Left ventricle myocardium inferior (tissue), 1 donor: Measurements from ENCODE around the gene ZFP3. TPM values are rescaled to one million over a fixed set of nuclear protein-coding genes. Genes with fewer than 3 reads are reported as not detected.
"Not testable (repeated sequence)": the region's sequence is repeated elsewhere in the genome, so short reads cannot be mapped to it uniquely, and the experiment has no call there.

Experiments
- DNase-seq: peaks from one replicate; pipeline ENCODE4 v3.0.0-alpha.2; 2020
- H3K27ac ChIP-seq: fragments of 200-600 bp; replicated peaks from 2 replicates; pipeline ENCODE4 v1.8.0; 2021
- H3K27me3 ChIP-seq: fragments of 200-600 bp; 2 replicates; pipeline ENCODE4 v1.8.0; 2021; ENCODE audit warnings: low read depth
- H3K36me3 ChIP-seq: fragments of 200-600 bp; 2 replicates; pipeline ENCODE4 v1.8.0; 2021
- H3K4me1 ChIP-seq: fragments of 200-600 bp; 2 replicates; pipeline ENCODE4 v1.8.0; 2021
- H3K4me3 ChIP-seq: fragments of 200-600 bp; 2 replicates; pipeline ENCODE4 v1.8.0; 2021; ENCODE audit warnings: mild to moderate bottlenecking, moderate library complexity
- H3K9me3 ChIP-seq: fragments of 200-600 bp; replicated peaks from 2 replicates; pipeline ENCODE4 v1.8.0; 2021
- intact Hi-C: fragments of 100-400 bp; cut with micrococcal nuclease; formaldehyde crosslinking; loops from one replicate; pipeline ENCODE4 v1.11.0; 2022
- total RNA-seq: library from RNA; stranded (reverse); fragmentation: NEBNext Ultra II Directional; extraction: Animal tissue kit (Norgen Biotek cat#: 25700); gene quantifications from one replicate; pipeline ENCODE4 v1.2.1, GENCODE V29; 2021
- TF ChIP-seq, protein P1 (sequence below): fragments of 200-600 bp; IDR thresholded peaks from 2 replicates; pipeline ENCODE4 v1.8.0; 2021; ENCODE audit warnings: antibody characterized with exemption, mild to moderate bottlenecking, borderline replicate concordance
- donor health status: DM: no; HTN: yes; CAD: no; lungs with severe emphysema.

The ZFP3 gene
- total RNA-seq, 1 donor from 2014 or later: 11.0 TPM

DNA sequence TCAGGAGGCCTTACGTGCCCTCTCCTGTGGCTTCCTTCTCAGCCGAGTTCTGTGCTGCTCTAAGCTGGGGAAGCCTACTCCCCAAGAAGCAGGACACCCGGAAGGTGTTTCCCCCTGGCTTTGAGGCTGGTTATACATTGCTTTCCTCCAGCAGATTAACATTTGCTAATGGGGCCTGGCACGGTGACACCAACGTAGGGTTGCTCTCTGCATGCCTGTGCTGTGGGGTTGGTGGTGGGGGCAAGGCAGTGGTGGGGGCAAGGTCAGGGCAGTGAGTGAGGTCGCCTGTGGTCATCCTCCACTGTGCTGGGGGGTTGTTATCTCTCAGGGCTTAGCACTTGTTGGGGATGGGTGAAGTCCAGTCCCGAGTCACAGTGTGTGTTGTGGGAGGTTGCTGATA lies 41.8 kb downstream of the ZFP3 start:
- DNase-seq: no peak
- H3K27me3 ChIP-seq: peaks cover 91% of the 10 kb centered on the region

DNA sequence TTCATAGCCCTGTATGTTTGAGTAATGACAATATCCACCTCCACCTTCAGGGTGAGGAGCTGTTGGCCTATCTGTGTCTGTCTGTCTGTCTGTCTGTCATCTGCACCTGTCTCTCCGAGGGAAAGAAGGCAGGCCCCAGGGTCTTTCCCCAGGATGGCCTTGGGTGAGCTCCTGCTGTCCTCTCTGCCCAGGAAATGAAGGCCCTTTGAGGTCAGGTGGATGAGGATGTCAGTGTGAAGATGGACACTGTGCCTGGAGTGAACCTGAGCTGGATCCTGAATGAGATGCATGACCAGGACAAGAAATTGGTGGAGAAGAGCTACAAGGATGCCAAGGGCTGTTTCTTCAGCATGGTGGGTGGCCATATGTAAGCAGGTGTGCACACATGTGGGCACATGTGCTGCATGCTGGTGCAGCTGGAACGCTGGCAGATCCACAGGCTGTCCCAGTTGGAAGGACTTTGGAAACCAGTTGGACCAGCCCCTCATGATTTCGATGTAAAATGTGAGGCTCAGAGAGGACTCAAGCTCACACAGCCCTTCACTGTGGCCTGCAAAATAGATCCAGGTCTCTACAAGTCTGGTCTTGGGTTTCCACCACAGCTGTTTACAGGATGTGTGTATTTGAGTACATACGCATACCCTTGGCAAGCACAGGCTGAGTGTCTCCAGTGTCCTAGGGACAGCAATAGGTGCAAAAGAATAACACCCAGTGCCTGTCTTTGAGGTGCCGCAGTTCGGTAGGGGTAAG lies 42.3 kb downstream of the ZFP3 start:
- H3K9me3 ChIP-seq, H3K4me3 ChIP-seq, H3K36me3 ChIP-seq, intact Hi-C loops, DNase-seq, H3K27ac ChIP-seq: not testable (repeated sequence)
- Histone ChIP-seq H3K4me1 (peaks cover 14% of the 10 kb centered on the region), H3K27me3 (peaks cover 86% of the 10 kb centered on the region)

More for the DNA sequence above, 41.8 kb downstream of the ZFP3 start:
- peaks cover 14% of the 10 kb centered on the region for H3K4me1 ChIP-seq
- H3K4me3 ChIP-seq: no peak overlapping the region
- no peaks in the 10 kb centered on the region for H3K36me3 ChIP-seq
- H3K9me3 ChIP-seq: no peaks in the 10 kb centered on the region
- TF ChIP-seq, protein P1, sequence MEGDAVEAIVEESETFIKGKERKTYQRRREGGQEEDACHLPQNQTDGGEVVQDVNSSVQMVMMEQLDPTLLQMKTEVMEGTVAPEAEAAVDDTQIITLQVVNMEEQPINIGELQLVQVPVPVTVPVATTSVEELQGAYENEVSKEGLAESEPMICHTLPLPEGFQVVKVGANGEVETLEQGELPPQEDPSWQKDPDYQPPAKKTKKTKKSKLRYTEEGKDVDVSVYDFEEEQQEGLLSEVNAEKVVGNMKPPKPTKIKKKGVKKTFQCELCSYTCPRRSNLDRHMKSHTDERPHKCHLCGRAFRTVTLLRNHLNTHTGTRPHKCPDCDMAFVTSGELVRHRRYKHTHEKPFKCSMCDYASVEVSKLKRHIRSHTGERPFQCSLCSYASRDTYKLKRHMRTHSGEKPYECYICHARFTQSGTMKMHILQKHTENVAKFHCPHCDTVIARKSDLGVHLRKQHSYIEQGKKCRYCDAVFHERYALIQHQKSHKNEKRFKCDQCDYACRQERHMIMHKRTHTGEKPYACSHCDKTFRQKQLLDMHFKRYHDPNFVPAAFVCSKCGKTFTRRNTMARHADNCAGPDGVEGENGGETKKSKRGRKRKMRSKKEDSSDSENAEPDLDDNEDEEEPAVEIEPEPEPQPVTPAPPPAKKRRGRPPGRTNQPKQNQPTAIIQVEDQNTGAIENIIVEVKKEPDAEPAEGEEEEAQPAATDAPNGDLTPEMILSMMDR: no peak
- H3K27ac ChIP-seq: no peak overlapping the region
- intact Hi-C loops: no loop called here

DNA sequence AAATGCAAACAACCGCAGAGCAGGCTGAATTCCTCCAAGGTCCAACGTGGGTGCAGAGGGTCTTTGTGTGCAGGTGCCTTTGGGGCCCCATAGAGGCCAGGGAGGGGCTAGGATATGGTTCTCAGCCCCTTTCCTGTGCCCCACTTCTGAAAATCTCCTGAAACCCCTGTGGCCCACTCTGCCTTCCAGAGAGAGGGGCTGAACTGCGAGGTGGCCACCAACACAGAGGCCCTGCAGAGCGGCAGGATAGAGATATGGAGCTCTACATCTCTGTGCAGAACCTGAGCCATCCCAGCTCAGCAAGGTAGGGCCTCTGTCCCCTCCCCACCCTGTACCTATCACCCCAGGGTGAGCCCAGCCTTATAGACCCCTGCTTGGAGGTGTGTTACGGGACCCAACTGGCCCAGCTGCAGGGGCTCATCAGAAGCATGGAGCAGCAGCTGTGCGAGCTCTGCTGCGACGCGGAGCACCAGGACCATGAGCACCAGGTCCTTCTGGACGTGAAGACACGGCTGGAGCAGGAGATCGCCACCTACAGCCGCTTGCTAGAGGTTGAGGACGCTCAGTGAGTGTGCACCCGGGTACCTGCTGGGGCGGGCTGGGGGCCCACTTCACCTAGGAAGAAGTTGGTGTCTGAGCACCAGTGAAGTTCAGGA lies 43.0 kb downstream of the ZFP3 start:
- H3K4me1 ChIP-seq: peaks cover 14% of the 10 kb centered on the region
- no peak overlapping the region for H3K4me3 ChIP-seq
- TF ChIP-seq, protein P1: no peak
- peaks cover 82% of the 10 kb centered on the region for H3K27me3 ChIP-seq
- intact Hi-C loops: no loop called here
- no peak for DNase-seq
- no peaks in the 10 kb centered on the region for H3K9me3 ChIP-seq
- H3K27ac ChIP-seq: no peak overlapping the region
- no peaks in the 10 kb centered on the region for H3K36me3 ChIP-seq

DNA sequence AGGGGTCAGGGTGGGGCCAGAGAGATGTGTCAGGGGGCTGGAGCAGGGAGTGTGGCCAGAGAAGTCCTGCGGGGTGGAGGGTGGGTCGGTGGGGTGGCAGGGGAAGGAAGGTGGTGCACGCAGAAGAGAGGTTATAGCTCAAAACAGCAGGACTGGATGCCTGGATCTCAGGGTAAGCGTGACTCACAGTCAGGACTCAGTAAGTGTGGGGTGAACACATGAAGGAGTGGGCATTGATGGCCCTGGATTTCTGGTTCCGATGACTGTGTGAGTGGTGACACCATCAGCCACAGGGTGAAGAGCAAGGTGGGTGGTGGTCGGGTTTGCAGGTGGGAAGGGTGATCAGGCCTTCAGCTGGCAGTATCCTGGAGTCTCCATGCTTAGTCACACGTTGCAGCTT lies 43.8 kb downstream of the ZFP3 start:
- H3K36me3 ChIP-seq, H3K9me3 ChIP-seq, DNase-seq, H3K27ac ChIP-seq, intact Hi-C loops: not testable (repeated sequence)
- peak overlapping the region; percentile 62 for H3K4me3 ChIP-seq
- peaks cover 82% of the 10 kb centered on the region for H3K27me3 ChIP-seq
- H3K4me1 ChIP-seq: peaks cover 14% of the 10 kb centered on the region

DNA sequence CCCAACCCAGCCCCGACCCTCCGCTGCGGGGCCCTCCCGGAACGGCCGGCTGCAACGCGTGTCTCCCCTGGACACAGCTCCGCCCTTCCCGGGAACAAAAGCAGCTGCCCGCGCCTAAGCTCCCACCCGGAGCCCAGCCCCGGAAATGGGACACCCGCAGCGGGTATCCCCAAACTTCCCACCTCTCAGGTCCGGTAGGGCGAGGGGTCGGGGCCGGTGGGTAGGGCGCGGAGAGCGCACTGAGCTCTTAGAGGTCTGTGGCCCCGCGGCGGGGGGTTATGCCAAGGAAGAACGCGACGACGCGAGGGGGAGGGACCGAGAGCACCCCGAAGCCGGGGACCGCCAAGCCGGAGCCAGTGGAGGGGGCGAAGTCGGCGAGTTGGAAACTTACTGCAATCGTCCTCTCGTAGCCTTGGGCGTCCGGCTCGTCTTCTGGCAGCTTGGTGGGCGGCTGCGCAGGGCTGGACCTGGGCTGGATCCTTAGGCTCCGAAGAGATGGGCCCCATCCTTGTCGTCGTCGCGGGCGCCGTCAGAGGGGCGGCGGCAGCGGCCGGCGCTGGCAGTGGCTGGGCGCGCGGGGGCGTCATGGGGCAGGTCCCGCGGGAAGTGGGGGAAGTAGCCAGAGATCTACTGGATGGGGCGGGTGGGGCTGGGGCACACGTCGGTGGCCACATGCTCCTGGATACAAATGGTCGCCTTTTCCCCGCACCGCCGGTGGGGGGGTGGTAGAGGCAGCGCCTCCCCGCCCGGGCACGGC lies 44.5 kb downstream of the ZFP3 start:
- Histone ChIP-seq H3K4me1 (peaks cover 14% of the 10 kb centered on the region), H3K27ac (no peak overlapping the region), H3K4me3 (peak overlapping the region; percentile 62), H3K9me3 (no peaks in the 10 kb centered on the region), H3K36me3 (no peaks in the 10 kb centered on the region), H3K27me3 (peaks cover 82% of the 10 kb centered on the region)
- intact Hi-C loops: no loop called here
- DNase-seq: no peak
- TF ChIP-seq, protein P1: no peak

DNA sequence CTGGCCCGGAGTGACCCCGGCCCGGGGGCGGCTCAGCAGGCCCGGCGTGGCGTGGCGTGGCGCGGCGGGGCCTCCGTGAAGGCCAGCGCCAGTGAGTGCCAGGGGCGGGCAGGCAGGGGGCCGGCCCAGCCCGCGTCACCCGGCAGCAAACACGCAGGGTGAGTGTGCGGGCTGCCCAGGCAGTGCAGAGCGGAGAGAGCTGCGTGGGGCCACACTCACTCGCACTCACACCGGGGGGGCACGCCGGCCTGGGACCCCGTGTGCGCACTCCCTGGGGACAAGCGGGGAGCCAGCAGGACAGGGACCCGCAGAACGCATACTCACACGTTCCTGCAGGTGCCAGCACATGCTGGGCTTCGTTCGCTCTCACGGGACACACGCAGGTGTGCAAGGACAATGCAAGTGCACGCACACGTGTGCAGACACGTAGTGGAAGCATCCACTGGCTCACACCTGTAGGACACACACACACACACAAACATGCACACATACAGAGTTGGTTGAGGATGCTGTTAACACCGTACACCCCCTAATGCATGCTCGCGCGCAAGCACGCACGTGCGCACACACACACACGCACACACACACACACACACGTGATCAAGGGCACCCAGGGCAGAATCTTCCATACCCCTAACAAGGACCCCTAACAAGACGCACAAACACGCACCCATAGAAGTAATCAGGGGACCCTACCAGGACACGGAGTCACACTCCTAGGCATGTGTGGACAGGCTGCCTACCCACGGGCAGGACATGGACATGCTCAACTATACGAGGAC lies 45.3 kb downstream of the ZFP3 start:
- Histone ChIP-seq H3K27ac (no peak overlapping the region), H3K4me3 (peak overlapping the region; percentile 62), H3K9me3 (no peaks in the 10 kb centered on the region), H3K36me3 (no peaks in the 10 kb centered on the region), H3K27me3 (peaks cover 79% of the 10 kb centered on the region), H3K4me1 (peaks cover 14% of the 10 kb centered on the region)
- intact Hi-C loops: no loop called here
- DNase-seq: no peak
- TF ChIP-seq, protein P1: no peak

DNA sequence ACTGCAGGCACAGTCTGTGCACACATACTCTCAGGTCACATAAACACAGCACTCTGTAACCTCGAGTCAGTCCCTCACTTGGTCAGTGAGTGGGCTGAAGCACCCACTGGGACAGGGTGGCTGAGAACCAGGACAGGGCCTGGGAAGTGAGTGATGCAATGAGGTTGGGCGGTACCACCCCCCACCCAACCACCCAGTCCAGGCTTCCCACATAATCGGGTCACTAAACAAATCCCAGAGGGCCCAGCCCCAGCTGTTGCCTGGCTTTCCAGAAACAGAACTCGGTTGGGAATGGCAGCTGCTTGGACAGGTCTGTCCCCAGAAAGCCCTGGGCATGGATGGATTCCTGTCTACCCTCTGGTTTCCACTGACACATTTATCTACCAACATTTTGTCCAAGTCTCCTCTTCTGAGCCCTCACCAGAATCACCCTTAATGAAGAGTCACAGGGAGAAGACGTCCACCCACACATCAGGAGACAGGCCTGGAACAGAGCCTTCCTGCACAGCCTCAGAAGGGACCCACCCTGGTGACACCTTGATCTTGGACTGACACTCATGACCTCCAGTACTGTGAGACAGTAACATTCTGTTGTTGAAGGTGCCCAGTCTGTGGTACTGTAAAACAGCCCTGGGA lies 46.0 kb downstream of the ZFP3 start:
- Histone ChIP-seq H3K27me3 (peaks cover 75% of the 10 kb centered on the region), H3K4me1 (peaks cover 14% of the 10 kb centered on the region)
- H3K27ac ChIP-seq, intact Hi-C loops, DNase-seq, H3K9me3 ChIP-seq, H3K36me3 ChIP-seq, H3K4me3 ChIP-seq: not testable (repeated sequence)

DNA sequence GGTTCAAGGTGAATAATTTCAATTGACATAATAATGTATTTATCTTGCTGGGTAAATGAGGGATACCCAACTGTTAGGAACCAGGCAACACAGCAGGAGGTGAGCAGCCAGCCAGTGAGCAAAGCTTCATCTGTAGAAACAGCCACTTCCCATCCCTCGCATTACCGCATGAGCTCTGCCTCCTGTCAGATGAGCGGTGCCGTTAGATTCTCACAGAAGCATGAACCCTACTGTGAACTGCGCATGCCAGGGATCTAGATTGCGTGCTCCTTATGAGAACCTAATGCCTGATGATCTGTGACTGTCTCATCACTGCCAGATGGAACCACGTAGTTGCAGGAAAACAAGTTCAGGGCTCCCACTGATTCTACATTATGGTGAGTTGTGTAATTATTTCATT lies 46.6 kb downstream of the ZFP3 start:
- DNase-seq, H3K4me3 ChIP-seq, H3K36me3 ChIP-seq, intact Hi-C loops, H3K9me3 ChIP-seq, H3K27ac ChIP-seq: not testable (repeated sequence)
- Histone ChIP-seq H3K27me3 (peaks cover 71% of the 10 kb centered on the region), H3K4me1 (peaks cover 14% of the 10 kb centered on the region)
